OCI-LY3 (cell line): ENCODE results near the gene SLC66A2.

Experiments
- EZH2phosphoT487 ChIP-seq: fragments of 200-600 bp; shearing (Covaris generic); IDR thresholded peaks from 2 replicates; pipeline ENCODE4 v1.6.1; 2018; ENCODE audit warnings: antibody characterized with exemption, mixed run types, low read depth
- TF ChIP-seq, protein P1 (sequence below): fragments of 200-600, 300-600 bp; sonication (generic); IDR thresholded peaks from 2 replicates; pipeline ENCODE4 v1.5.1; 2014; ENCODE audit warnings: antibody characterized with exemption, low read length, low read depth

DNA sequence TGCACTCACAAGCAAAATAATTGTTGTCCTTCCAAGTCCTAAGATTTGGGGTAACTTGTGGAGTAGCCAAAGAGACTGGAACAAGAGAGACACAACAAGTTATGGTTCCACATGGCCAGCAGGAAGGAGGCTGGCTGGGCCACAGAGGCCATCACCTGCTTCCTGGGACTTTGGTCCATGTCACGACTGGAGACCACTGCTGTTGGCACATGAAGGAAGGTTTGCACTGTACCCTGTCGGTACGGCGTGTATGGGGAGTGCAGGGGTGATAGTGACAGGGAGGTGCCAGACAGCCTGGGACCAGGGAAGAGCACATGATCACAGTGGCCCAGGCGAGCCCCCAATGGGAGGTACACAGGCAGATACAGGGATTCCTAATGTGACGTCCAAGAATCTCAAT is 15.5 kb downstream of the SLC66A2 start:
- TF ChIP-seq, protein P1, sequence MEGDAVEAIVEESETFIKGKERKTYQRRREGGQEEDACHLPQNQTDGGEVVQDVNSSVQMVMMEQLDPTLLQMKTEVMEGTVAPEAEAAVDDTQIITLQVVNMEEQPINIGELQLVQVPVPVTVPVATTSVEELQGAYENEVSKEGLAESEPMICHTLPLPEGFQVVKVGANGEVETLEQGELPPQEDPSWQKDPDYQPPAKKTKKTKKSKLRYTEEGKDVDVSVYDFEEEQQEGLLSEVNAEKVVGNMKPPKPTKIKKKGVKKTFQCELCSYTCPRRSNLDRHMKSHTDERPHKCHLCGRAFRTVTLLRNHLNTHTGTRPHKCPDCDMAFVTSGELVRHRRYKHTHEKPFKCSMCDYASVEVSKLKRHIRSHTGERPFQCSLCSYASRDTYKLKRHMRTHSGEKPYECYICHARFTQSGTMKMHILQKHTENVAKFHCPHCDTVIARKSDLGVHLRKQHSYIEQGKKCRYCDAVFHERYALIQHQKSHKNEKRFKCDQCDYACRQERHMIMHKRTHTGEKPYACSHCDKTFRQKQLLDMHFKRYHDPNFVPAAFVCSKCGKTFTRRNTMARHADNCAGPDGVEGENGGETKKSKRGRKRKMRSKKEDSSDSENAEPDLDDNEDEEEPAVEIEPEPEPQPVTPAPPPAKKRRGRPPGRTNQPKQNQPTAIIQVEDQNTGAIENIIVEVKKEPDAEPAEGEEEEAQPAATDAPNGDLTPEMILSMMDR = no peak
- no peak for TF ChIP-seq EZH2phosphoT487
